GM06990 (cell line): Measurements from ENCODE around the gene LAMP5.
A peak's percentile ranks its signal among the peaks of the same experiment; 100 is the strongest.

ENCODE experiments used
- DNase-seq: peaks from one replicate; pipeline ENCODE4 v3.0.0-alpha.2; 2011; ENCODE audit not compliant: insufficient read length; ENCODE audit errors: extremely low read depth
- H3K27me3 ChIP-seq: replicated peaks from 2 replicates; pipeline ENCODE4 v1.6.0; 2011; ENCODE audit warnings: low read length; ENCODE audit not compliant: control insufficient read depth, insufficient read depth
- H3K36me3 ChIP-seq: 2 replicates; pipeline ENCODE4 v1.5.1; 2011; ENCODE audit warnings: low read length; ENCODE audit not compliant: control insufficient read depth, insufficient read depth
- H3K4me3 ChIP-seq: replicated peaks from 2 replicates; pipeline ENCODE4 v1.5.1; 2011; ENCODE audit warnings: low read depth, mild to moderate bottlenecking, control low read depth, low read length
- TF ChIP-seq, protein P1 (sequence below): IDR thresholded peaks from 2 replicates; pipeline ENCODE4 v1.5.1; 2011; ENCODE audit warnings: low read length, control low read depth, mild to moderate bottlenecking, inconsistent platforms; ENCODE audit not compliant: insufficient read depth, poor library complexity, severe bottlenecking

The LAMP5 gene, protein sequence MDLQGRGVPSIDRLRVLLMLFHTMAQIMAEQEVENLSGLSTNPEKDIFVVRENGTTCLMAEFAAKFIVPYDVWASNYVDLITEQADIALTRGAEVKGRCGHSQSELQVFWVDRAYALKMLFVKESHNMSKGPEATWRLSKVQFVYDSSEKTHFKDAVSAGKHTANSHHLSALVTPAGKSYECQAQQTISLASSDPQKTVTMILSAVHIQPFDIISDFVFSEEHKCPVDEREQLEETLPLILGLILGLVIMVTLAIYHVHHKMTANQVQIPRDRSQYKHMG

DNA sequence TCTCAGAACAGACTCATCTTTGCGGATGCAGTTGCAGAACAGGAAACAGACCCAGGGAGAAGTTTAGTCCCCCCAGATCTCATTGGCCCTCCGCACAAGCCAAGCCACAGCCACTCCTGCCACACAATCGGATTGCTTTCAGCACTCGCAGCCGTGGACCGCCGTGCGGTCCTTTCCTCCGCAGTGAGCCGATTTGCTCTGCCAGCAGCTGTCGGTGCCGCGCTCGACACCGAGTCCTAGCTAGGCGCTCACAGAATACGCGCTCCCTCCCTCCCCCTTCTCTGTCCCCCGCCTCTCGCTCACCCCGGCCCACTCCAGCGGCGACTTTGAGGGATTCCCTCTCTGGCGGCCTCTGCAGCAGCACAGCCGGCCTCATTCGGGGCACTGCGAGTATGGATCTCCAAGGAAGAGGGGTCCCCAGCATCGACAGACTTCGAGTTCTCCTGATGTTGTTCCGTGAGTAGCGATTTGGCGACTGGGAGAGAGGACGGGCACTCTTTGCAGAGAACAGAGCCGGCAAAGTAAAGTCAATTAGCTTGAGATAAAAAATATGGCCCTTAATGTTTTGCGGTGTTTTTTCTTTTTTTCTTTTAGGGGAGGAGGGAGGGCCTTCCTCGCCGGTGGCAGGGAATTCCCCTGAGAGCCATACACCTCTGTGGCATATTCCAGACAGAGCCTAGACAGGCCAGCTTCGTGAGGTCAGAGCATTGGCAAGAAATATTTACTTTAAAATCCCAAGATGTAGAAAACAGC lies at the start of gene LAMP5:
LAMP5 (plus strand) TSS at position 130 of the 753 bp plus-strand sequence; CDS start at position 393, 263 bp downstream.
- H3K27me3 ChIP-seq, result no peaks in the 10 kb centered on the region
- no peaks in the 10 kb centered on the region for H3K36me3 ChIP-seq
- DNase-seq, result no peak
- TF ChIP-seq, protein P1, sequence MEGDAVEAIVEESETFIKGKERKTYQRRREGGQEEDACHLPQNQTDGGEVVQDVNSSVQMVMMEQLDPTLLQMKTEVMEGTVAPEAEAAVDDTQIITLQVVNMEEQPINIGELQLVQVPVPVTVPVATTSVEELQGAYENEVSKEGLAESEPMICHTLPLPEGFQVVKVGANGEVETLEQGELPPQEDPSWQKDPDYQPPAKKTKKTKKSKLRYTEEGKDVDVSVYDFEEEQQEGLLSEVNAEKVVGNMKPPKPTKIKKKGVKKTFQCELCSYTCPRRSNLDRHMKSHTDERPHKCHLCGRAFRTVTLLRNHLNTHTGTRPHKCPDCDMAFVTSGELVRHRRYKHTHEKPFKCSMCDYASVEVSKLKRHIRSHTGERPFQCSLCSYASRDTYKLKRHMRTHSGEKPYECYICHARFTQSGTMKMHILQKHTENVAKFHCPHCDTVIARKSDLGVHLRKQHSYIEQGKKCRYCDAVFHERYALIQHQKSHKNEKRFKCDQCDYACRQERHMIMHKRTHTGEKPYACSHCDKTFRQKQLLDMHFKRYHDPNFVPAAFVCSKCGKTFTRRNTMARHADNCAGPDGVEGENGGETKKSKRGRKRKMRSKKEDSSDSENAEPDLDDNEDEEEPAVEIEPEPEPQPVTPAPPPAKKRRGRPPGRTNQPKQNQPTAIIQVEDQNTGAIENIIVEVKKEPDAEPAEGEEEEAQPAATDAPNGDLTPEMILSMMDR, result no peak
- peak within 1 kb of the TSS; percentile 58 for H3K4me3 ChIP-seq

DNA sequence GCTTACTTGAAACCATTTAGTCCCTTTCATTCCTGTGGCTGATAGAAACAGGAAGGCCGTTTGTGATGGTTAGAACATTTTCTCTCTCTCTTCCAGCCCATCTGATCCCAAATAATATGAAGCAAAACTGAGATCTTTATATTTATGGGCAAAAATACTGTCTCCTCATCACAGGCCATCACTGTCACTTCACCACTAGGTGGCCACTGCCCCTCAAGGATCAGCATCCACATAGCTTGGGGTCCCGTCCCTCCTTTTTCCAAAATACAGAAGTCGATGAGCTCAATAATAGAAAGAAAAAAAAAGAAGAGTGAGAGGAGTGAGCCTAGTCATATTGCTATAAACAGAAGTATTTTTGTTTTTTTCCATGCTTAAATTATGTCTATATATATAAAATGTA lies 46.4 kb upstream of the LAMP5 start:
- no peak for DNase-seq
- H3K4me3 ChIP-seq, result no peak overlapping the region
- H3K27me3 ChIP-seq, result no peaks in the 10 kb centered on the region
- H3K36me3 ChIP-seq, result no peaks in the 10 kb centered on the region
- TF ChIP-seq, protein P1, result peak; percentile 91

DNA sequence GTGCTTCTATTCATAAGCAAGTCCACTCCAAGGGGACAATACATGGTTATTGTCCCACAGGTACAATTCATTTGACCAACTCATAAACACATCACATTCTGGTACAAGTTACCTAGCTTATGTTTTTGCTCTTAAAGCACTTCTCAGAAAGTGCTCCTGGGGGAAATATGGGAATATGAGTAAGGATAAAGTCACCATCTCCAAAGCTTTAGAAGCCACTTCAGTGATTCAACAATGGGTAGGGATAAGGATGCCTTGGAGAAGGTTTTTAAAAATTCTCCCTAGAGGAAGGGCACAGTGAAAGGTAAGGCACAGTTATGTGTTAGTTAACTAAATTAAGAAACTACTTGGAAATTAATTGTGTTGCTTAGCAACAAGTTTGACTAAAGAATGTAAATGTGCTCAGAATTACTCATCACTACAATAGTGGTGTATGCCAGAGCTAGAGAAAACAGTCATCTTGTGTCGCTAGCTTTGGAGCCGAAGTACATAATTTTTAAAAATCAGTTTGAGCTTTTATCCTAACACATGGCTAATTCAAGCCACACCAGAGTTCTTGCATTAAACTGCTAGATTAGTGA lies 39.5 kb upstream of the LAMP5 start:
- TF ChIP-seq, protein P1, result no peak
- no peaks in the 10 kb centered on the region for H3K36me3 ChIP-seq
- DNase-seq, result no peak

DNA sequence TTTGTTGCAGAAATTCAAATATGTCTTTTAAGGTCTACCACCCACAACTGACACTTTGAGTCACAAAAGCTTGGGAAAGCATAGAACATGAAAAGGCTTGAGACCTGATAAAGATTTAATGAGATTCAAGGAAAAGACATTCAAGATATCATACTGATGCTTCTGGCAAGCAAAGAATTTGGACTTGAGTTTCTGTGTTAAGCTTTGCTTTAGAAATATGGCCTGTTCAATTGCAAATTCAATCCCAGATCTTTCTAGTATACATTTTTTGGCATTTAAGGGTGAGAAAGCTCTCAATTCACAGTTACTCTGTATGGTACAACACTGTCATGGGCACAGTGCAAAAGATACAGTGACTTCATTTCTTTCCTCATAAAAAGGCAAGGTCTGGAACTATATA lies 38.9 kb upstream of the LAMP5 start:
- no peak overlapping the region for H3K4me3 ChIP-seq
- no peaks in the 10 kb centered on the region for H3K36me3 ChIP-seq
- no peaks in the 10 kb centered on the region for H3K27me3 ChIP-seq
- no peak for DNase-seq
- TF ChIP-seq, protein P1, result no peak

More for the DNA sequence above, 39.5 kb upstream of the LAMP5 start:
- H3K27me3 ChIP-seq, result no peaks in the 10 kb centered on the region
- H3K4me3 ChIP-seq, result no peak overlapping the region

DNA sequence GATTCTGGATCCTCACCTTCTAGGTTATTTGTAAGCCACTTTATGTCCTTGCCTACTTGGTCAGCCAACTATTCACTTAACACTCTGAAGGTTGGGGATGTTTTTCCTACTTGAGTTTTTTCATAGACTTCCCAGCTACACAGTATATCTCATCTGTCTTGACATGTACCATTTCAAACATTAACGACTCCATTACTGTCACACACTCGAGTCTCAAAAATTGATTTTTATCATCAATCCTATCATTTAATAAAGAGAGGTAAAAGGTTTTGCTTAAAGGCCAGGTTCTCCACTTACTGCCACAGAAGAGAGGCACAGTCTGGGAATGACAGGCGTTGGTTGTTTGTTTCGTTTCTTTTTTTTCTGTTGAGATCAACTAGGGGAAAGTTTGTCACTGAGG lies 38.2 kb upstream of the LAMP5 start:
- H3K4me3 ChIP-seq, result no peak overlapping the region
- no peak for DNase-seq
- no peaks in the 10 kb centered on the region for H3K36me3 ChIP-seq
- H3K27me3 ChIP-seq, result no peaks in the 10 kb centered on the region
- TF ChIP-seq, protein P1, result no peak
